HG03342 (cell line): ENCODE results near the gene SPNS2.

ENCODE experiments used
- ATAC-seq: cut with Tn5 transposase; IDR thresholded peaks from one replicate; pipeline ENCODE4 v1.9.1; 2021; ENCODE audit warnings: mild to moderate bottlenecking, moderate library complexity; ENCODE audit not compliant: unreplicated experiment

Gene SPNS2

GRCh38 chr17:4503283-4504025, 4.8 kb downstream of the SPNS2 start:
- ATAC-seq, result no peak

DNA sequence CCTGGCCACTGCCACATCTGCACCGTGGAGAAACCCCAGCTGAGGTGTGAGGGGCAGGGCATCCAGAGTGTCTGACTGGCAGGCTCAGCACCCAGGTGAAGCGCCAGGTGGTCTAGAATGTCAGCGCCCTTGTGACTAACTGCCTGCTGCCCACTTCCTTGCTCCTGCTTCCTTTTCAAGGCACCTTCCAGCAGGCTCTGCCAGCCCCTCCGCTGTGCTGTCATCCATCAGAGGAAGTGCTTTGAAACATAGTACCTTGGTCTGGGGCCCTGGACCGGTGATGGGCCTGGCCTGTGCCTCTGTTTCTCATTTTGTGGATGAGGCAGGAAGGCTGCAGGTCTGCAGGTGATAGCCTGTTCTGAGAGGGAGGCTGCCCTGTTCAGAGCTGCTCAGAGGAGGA, 5.5 kb downstream of the SPNS2 start:
- ATAC-seq, result no peak

DNA sequence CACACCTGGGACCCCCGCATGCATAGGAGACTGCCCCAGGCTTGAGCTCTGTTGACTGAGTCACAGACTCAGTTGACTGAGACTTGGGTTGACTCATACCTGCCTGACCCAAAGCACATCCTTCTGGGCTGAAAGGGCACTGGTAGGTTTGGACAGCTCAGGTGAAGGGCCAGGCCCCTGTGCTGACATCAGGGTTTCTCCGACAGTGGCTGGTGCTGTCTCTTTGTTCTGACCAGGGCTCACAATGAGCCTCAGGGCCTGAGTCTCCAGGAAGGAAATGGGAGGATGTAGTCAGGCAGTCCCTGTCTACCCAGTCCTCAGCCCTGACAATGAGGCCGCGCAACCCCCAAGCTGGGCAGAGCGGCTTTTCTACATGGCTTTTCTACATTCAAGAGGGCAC, 6.5 kb downstream of the SPNS2 start:
- no peak for ATAC-seq

DNA sequence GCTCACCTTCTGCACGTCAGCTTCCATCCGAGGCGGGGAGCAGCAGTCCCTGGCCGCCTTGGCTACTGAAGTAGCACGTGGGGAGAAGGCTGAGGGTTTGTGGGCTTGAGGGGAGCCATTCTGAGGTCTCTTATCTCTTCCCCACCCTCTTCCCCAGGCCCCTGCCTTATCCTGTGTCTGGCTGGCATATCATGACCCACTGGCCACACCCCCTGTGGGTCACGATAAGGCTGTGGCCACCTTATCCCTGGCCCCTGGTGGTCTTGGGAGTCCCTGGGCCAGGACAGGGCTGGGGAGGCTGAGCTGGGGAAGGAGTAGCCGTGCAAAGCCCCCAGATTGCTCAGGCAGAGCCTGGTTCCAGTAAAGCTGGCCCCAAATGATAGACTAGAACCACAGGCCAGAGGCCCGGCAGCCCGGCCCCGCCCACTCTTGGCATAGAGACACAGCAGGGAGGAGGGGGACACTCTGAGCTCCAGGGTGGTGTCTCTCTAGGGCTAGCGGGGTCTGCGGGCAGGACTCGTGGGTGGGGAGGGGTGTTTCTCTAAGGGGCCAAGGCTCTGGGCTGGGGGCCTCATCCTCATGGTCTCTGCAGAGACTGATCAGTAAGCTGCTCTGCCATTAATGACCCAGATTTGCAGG, 7.6 kb downstream of the SPNS2 start:
- no peak for ATAC-seq

DNA sequence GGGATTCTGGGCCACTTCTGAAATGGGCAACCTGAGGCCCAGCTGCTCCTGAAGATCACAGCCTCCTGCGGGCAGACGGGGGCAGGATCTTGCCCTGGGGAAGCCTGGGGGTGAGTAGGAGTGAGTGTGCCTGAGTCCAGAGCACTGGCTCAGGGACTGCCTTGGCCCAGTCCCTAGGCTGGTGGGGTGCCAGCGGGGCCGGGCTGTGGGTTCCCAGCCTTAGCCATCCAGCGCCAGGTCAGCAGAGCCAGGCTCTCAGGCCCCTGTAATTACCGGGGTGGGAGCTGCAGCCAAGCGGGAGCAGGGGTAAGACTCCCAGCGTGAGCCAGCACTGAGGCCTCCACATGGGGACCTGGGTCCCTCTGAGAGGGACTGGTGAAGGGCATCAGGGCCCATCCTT, 8.2 kb downstream of the SPNS2 start:
- no peak for ATAC-seq

- ATAC-seq, result no peak
These were observed 8.9 kb downstream of the SPNS2 start for GRCh38 chr17:4507361-4508111.

- no peak for ATAC-seq
These were observed 9.5 kb downstream of the SPNS2 start for GRCh38 chr17:4508207-4508606.

DNA sequence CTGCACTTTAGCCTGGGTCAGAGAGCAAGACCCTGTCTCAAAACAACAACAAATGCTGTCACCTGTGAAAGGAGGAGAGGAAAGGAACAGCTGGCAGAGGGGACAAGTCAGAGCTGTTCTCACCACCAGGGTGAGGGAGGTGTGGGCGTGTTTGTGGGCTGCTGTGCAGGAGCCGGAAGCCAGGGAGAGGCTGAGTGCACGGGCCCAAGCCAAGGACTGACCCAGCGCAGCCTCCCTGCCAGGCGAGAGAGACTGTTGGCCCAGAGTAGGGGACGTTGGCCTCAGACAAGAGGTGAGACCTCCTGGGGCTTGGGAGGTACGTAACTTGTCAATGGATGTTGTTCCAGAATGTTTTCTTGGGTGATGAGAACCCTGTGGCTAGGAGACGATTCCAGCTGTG, 10.7 kb downstream of the SPNS2 start:
- ATAC-seq, result no peak

DNA sequence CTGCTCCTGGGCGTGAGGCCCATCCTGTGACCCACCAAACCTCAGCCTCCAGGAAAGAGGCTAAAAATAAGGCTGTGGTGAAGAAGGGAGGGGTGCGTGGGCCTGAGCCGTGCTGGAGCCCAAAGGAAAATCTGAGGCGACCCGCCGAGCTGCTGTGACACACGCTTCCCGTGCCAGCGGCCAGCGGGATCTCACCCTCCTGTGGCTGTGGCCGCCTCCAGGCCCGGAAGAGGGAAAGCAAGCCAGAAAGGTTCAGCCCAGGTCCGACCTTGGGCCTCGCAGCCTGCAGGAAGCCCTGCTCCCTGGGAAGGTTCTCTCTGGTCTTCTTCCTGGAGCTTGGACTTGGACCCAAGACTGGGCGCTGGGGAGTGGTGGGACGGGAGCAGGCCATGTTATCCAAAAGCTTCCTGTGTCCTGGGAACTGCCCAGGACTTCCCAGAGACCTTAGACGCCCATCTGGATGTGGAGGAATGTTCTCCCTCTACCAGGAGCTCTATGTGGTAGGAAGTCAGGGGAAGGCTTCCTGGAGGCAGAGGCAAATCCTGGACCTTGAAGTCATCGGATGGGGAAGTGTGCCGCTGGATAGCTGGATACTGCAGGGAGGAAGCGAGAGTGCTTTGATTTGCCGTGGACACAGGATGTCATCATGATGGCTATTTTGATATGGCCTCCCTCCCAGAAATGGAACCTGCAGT, 11.4 kb downstream of the SPNS2 start:
- no peak for ATAC-seq

- ATAC-seq, result no peak
These were observed 11.9 kb downstream of the SPNS2 start for GRCh38 chr17:4510618-4510941.

- no peak for ATAC-seq
These were observed 12.7 kb downstream of the SPNS2 start for GRCh38 chr17:4511199-4511932.

- ATAC-seq, result no peak
These were observed 13.8 kb downstream of the SPNS2 start for GRCh38 chr17:4512156-4513112.

DNA sequence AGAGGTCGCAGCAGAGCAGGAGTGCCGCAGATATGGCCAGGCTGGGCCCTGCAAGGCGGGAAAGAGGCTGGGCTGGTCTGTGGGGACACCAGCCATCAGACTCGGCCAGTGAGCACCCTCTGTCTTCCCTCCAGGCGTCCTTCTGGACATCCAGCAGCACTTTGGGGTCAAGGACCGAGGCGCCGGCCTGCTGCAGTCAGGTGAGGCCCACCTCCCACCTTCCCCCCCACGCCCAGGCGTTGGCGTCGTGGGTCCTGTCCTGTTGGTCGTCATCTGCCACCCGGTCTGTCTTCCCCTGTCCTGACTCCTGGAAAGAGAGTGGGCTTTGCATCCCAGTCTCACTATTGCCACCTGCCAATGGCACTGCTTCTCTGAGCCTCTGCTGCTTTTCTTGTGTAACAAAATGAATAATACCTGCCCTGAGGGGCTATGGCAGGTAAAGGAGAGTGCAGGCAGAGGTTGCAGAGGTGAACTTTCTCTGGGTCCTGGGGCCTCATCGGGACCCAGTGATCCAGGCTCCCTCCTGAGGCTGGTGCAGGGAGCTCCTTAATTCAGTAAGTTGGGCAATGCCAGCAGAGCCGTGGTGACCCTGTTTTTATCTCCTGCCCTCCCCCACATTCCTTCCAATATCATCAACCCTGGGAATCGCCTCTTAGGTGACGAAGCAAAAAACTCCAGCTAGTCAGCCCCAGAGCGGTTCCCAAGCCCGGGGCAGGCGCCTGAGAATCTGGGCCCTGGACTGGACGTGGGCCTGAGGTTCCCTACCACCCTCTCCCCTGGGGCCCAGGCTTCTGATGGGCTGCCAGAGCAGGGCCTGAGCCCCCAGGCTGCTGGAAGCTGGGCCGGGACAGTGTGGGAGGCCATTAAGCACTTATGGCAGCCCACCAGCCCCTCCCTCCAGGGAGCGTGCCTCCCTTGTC, 14.7 kb downstream of the SPNS2 start:
- ATAC-seq, result no peak

- ATAC-seq, result no peak
These were observed 15.5 kb downstream of the SPNS2 start for GRCh38 chr17:4514206-4514605.

DNA sequence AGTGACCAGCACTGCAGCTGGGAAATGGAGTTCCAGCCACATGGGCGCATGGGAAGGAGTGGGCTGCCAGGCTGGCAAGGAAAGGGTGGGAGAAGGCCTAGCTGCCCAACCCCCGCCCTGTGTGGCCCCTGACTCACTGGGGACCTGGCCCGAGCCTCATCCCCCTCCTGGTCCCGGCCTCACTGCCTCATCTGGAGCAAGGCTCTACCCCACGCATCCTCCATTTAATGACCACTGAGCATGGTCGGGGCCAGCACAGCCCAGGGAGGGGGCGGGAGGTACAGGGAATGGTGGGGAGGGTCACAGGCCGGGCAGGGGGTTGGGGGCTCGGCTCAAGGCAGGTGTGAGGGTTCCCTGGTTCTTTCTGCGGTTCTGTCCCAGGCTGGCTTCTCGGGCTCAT, 16.1 kb downstream of the SPNS2 start:
- no peak for ATAC-seq

GRCh38 chr17:4515501-4515900, 16.8 kb downstream of the SPNS2 start:
- ATAC-seq, result no peak

DNA sequence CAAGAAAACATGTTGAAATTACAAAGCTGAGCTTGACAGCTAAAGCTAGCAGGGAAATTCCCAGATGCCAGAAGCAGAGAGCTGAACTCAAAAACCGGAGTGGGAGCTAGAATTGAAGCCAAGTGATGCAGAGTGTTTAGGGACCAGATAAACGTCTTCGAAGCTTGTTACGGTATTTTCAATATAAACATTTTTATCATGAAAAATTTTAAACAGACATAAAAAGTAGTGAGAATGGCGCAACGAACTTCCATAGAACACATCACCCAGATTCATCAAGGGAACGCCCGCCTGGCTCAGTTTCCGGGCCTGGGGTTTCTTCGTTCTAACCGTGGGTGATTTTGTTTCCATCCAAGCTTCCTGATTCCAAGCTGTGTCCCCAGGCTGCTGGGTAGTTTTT, 18.1 kb downstream of the SPNS2 start:
- no peak for ATAC-seq

DNA sequence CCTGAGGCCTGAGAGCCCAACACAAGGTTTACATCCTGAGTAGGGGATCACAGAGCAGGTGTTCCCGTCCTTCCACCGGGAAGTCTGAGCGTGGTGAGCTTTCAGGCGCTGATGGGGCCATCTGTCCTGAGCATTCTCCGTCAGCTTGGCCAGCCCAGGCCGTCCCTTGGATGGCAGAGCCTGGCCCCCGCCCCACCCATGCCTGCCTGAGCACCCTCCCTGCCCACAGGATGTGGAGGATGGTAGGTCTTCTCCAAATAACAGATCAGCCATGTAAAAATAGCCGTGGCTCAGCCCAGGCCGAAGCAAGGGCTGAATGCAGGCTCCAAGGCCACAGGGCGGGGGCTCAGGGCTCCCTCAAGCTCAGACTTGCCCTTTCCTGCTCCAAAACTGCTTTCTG, 20.2 kb downstream of the SPNS2 start:
- ATAC-seq, result no peak

- ATAC-seq, result no peak
These were observed 20.7 kb downstream of the SPNS2 start for GRCh38 chr17:4519361-4519788.
